Cerebellar cortex (tissue), 1 donor: Measurements from ENCODE around the gene CEP170.
"Not testable (repeated sequence)": the region's sequence is repeated elsewhere in the genome, so short reads cannot be mapped to it uniquely, and the experiment has no call there.

ENCODE experiments used
- DNase-seq: peaks from one replicate; pipeline ENCODE4 v3.0.0-alpha.2; 2015; ENCODE audit warnings: low spot score

CEP170 gene

DNA sequence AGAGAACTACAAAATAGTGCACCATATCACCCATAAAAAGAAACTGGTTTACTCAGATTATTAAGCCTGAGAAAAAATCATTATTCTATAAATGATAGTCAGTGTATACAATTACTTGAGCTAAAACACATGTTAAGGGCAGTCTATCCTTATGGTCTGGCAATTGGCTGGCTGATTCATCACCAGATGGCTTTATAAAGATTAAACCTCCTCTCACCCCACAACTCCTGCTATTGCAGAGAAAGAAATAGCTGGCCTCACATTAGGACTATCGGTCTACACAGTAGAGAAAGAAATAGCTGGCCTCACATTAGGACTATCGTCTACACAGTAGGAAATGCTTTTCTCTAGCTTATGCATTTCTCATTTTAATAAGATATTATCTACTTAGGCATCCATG is 21.2 kb downstream of the CEP170 start:
- peak; percentile 44 for DNase-seq

- peak; percentile 22 for DNase-seq
Observed at GRCh38 chr1:243230914-243231313, 24.2 kb downstream of the CEP170 start.

GRCh38 chr1:243229526-243229925 is 25.6 kb downstream of the CEP170 start:
- no peak for DNase-seq

DNA sequence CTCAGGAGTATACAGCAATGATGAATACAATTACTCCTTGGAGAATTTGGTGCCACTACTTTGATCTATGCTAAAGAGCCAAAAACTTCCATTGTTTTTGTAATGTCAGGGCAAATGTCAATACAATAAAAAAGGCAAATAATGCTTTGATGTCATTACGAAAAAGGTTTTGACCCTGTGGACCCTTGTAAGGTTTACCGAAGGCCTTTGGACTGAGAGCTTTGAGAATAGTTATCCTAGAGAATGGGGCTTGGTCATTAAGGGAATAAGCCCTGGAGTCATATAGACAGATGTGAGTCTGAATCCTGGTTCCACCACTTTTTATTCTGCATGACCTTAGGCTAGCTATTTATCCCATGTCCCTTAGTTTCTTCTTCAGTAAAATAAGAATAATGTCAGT is 27.5 kb downstream of the CEP170 start:
- DNase-seq: no peak

GRCh38 chr1:243218059-243218458 is 37.0 kb downstream of the CEP170 start:
- no peak for DNase-seq

DNA sequence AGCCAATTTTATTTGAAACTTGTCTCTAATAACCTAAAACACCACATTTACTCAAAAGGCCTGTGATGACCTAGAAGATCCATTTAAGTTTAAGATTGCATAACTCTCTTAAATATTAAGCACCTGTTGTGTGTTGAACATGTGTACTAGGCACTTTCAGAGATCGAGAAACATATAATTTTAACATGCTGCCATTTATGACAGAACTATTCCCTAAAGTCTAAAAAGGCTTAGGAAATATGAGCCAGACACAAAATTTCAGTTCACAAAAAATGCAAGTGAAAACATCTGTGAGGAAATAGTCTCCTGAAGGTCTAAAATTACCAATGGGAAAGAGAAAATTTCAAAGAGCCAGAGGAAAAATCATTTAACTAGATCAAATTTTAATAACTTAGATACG is 37.7 kb downstream of the CEP170 start:
- DNase-seq: no peak

GRCh38 chr1:243216741-243217140 is 38.3 kb downstream of the CEP170 start:
- DNase-seq: no peak

DNA sequence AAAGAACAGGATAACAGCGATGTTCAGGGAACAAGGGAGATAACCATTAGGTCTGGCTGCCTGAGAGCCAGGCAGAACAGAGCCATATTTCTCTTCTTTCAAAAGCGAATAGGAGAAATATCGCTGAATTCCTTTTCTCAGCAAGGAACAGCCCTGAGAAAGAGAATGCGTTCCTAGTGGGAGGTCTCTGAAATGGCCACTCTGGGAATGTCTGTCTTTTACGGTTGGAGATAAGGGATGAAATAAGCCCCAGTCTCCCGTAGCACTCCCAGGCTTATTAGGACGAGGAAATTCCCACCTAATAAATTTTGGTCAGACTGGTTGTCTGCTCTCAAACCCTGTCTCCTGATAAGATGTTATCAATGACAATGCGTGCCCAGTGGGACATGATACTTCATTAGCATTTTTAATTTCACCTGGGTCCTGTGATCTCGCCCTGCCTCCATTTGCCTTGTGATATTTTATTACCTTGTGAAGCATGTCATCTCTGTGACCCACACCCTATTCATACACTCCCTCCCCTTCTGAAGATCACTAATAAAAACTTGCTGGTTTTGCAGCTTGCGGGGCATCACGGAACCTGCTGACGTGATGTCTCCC is 39.7 kb downstream of the CEP170 start:
- DNase-seq: not testable (repeated sequence)

GRCh38 chr1:243213045-243213787 is 41.9 kb downstream of the CEP170 start:
- DNase-seq: no peak

- peak; percentile 33 for DNase-seq
Observed at GRCh38 chr1:243211984-243212383, 43.1 kb downstream of the CEP170 start.

DNA sequence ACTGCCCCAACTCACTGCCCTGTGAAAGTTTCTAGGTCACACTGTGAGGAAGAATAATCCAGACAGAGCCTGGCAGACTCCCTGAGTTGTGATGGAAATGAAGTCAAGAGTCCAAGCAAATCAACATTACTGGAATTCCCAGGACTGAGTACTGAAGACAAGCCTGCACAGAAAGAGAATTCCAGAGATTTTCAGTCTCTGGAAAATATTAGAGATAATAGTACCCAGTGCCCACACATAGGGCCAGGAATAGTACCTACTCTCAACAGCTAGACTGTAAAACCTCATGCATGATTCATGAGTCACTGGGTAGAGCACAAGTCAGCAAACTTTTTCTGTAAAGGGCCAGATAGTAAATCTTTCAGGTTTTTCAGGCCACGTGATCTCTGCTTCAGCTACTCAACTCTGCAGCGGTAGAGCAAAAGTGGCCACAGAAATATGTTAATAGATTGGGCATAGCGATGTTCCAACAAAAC is 50.0 kb downstream of the CEP170 start:
- not testable (repeated sequence) for DNase-seq

GRCh38 chr1:243204336-243204735 is 50.7 kb downstream of the CEP170 start:
- DNase-seq: not testable (repeated sequence)

DNA sequence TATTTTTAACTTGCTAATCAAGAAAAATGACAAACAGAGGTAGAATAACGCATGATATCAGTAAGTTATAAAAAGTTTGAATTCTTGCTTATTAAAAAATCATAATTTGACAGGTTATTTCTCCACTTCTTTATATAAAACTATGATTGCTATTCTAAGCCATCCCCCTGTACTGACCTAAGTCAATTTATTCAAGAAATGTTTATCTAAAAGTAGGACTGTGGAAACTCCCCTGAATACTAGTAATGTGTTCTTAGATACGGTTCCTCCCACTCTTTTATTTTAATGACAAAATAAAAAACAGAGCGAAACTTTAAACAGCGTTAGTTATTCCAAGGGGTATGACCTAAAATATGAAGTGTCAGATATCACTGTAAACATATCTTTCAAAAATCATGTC is 51.9 kb downstream of the CEP170 start:
- not testable (repeated sequence) for DNase-seq

- DNase-seq: not testable (repeated sequence)
Observed at GRCh38 chr1:243201316-243201715, 53.8 kb downstream of the CEP170 start.

- DNase-seq: not testable (repeated sequence)
Observed at GRCh38 chr1:243197524-243197923, 57.6 kb downstream of the CEP170 start.

GRCh38 chr1:243193330-243193729 is 61.8 kb downstream of the CEP170 start:
- DNase-seq: not testable (repeated sequence)

DNA sequence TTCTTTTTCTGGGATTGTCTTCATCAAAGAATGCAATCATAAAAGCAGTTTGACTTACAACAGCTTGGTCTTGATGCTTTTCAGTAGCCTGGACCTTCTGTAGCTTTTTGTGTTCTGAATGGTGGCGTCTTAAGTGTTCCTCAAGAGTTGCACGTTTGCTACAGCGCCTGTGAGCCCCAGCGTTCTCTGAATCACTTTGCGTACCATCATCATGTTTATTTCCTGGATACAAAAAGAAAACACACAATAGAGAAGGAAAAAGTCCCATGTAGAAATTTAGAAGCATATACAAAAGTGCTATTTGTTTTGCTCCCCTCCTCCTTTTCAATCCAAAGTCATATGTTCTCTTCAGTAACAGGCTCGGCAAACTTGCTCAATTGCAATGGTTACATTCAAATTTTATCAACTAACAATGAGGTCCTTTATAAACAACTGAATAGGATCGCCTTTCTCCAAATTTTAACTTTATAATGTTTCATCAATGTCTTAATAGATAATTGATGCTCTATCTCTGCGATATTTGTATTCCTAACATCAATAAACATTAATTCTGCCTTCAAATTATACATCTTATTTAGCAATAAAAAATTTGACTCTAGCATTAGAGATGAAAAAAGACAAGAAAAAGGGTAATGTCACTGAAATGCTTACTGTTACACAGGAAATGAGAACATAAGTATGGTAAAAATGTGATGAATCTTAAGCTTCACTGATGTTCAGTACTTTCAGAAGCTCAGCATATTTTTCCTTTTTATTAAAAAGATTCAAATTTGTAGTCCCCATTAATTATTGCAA is 68.7 kb downstream of the CEP170 start:
- not testable (repeated sequence) for DNase-seq

DNA sequence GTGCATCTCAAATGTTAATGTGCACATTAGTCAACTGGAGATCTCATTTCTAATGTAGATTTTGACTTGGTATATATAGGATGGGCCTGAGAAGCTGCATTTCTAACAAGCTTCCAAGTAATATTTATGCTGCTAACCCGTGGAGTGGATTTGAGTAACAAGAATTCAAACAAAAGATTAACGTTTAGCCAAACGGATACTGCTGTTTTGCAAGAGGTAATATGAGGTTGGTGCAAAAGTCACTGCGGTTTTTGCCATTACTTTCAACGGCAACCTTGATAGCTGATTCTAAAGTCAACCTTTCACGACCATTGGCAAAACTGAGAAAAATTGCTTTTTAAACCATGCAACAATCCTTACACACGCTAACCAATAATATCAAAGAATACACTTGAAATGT is 70.3 kb downstream of the CEP170 start:
- not testable (repeated sequence) for DNase-seq

DNA sequence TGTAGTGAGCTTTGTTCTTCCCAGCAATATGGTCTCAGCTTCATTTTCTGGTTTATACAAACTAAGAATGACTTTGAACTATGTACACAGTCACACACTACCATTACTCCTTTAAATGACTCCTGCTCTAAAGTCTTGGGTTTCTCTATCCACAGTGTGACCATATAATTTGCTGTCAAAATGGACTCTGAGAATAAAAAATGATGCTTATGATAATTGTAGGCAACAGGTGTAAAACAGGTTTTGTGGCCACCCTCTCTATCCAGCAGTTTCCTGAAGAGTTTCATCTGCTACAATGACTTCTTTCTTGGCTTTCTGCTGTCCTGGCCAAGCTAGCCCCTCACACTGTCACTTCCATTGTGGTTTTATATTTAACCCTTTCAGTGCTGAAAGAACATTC is 71.4 kb downstream of the CEP170 start:
- not testable (repeated sequence) for DNase-seq

DNA sequence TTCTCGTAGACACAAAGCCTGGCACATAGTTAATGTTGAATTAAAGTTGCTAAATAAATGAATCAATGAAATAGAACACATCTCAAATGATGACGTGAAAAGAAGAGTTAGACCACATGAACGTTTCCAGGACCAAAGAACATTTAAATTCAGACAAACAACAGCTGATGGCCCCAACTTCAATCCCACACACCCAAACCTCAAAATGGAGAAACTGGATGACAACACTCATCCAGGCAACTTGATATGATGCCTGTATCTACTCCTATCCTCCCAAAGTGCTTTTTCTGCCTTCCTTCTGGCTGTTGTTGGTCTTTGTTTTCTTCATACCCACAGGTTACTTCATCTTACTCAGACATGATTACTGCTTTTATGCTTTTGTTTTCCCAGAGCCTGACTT is 71.9 kb downstream of the CEP170 start:
- DNase-seq: not testable (repeated sequence)

- no peak for DNase-seq
Observed at GRCh38 chr1:243179720-243180119, 75.4 kb downstream of the CEP170 start.

GRCh38 chr1:243177792-243178191 is 77.3 kb downstream of the CEP170 start:
- not testable (repeated sequence) for DNase-seq
